IPS DF 6.9 (cell line): ENCODE data around the gene LRRC2.
"Not testable (repeated sequence)": the region's sequence is repeated elsewhere in the genome, so short reads cannot be mapped to it uniquely, and the experiment has no call there.

Experiments
- DNase-seq: peaks from one replicate; pipeline ENCODE4 v3.0.0-alpha.2; 2013; ENCODE audit warnings: low read depth, low spot score
- H3K27ac ChIP-seq: one replicate; pipeline ENCODE4 v1.5.1; 2013; ENCODE audit warnings: low read length, control low read depth
- H3K27me3 ChIP-seq: 2 replicates; pipeline ENCODE4 v1.6.1; 2013; ENCODE audit warnings: mild to moderate bottlenecking, low read length; ENCODE audit not compliant: control insufficient read depth, insufficient read depth
- H3K36me3 ChIP-seq: 2 replicates; pipeline ENCODE4 v1.6.1; 2013; ENCODE audit warnings: low read length; ENCODE audit not compliant: control insufficient read depth, insufficient read depth
- H3K4me1 ChIP-seq: 2 replicates; pipeline ENCODE4 v1.6.1; 2013; ENCODE audit warnings: low read length; ENCODE audit not compliant: control insufficient read depth, insufficient read depth
- H3K4me3 ChIP-seq: 2 replicates; pipeline ENCODE4 v1.5.1; 2013; ENCODE audit warnings: mild to moderate bottlenecking, low read length
- H3K9me3 ChIP-seq: 2 replicates; pipeline ENCODE4 v1.6.1; 2013; ENCODE audit warnings: low read length, inconsistent platforms; ENCODE audit not compliant: control insufficient read depth, insufficient read depth
- WGBS: extraction: QIAGEN DNeasy Blood & Tissue Kit; methylation state at CpG from one replicate; pipeline ENCODE4 v1.1.7; 2013; ENCODE audit warnings: mixed read lengths, missing lambda C conversion rate; ENCODE audit not compliant: insufficient read length, insufficient coverage; 5-methylcytosine and 5-hydroxymethylcytosine counted together

Gene LRRC2

DNA sequence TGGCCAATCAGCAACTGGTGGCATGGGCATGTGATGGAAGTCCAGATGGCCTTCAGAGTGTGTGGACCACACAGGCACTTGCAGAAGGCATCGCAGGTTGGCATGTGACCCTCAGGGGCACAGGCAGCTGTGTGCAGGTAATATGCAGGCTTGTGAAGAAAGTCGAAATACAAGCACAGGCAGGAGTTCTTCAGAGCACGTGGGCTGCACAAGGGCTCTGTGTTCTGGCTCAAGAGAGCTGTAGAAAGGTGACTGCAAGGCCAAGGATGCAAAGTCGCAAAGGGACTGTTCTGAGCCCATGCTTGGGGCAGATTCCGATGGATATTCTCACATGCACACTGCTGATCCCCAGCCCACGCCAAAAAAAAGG is 8.3 kb downstream of the LRRC2 start:
- DNase-seq, result no peak
- H3K9me3 ChIP-seq, result no peaks in the 10 kb centered on the region
- no peaks in the 10 kb centered on the region for H3K36me3 ChIP-seq
- H3K4me3 ChIP-seq, result no peak overlapping the region
- no CpG with 5 or more reads among the region's 6 CpGs for WGBS
- no peak overlapping the region for H3K27ac ChIP-seq
- H3K27me3 ChIP-seq, result no peaks in the 10 kb centered on the region
- peaks cover 5% of the 10 kb centered on the region for H3K4me1 ChIP-seq

DNA sequence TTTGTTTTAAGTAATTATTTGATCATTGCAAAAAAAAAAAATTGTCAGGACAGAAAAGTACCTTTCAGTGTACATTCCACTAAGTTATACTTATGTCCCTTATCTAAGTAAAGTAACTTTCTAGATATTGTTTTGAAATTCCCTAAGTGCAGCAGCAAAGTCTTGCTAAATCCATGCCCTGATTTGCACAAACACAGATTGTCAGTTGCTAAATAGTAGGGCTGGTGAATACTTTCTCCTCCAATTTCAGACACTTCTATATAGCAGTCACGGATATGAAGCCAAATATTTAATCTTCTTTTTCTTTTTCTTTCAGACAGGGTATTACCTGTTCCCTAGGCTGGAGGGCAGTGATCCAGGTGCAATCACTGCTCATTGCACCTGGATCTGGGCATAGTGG is 12.9 kb downstream of the LRRC2 start:
- no peak overlapping the region for H3K27ac ChIP-seq
- no peaks in the 10 kb centered on the region for H3K27me3 ChIP-seq
- H3K9me3 ChIP-seq, result no peaks in the 10 kb centered on the region
- H3K4me3 ChIP-seq, result no peak overlapping the region
- no CpG with 5 or more reads among the region's 1 CpG for WGBS
- peaks cover 5% of the 10 kb centered on the region for H3K4me1 ChIP-seq
- H3K36me3 ChIP-seq, result peaks cover 2% of the 10 kb centered on the region; the same call in 1 of the 2 replicates
- DNase-seq, result no peak

DNA sequence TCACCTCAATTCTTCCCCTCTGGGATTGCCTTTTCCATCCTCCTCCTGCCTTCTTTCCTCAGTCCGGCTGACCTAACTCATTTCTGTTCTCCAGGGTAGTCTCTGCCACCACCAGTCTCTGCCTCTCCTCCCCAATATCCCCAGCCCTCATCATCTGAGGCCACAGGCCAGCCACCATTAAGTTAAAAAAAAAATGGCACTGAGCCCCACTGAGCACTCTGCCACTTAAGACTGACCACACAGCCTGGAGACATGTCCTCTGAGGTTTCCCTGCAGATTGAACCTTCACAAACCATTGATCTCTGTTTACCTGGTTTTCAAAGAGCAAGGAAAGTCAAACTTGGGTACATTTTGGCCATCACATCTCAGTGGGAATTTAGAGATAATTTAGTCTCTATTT is 13.6 kb downstream of the LRRC2 start:
- H3K36me3 ChIP-seq, result peaks cover 2% of the 10 kb centered on the region; the same call in 1 of the 2 replicates
- H3K27ac ChIP-seq, result no peak overlapping the region
- no CpG with 5 or more reads among the region's 1 CpG for WGBS

DNA sequence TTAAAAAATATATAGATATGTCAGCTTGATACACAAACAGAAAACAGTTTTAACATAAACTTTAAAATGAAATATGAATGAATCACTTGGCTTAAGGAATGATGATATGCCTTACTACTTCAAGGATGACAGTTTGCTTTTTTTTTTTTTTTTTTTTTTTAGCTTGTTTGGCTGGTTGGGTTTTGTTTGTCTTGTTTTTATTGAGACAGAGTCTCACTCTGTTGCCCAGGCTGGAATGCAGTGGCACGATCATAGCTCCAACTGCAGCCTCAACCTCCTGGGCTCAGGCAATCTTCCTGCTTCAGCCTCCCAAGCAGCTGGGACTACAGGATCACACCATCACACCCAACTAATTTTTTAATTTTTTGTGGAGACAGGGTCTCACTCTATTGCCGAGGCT is 14.5 kb downstream of the LRRC2 start:
- Histone ChIP-seq H3K36me3 (peaks cover 2% of the 10 kb centered on the region; the same call in 1 of the 2 replicates), H3K27me3 (no peaks in the 10 kb centered on the region), H3K4me1 (peaks cover 4% of the 10 kb centered on the region; the same call in 1 of the 2 replicates), H3K9me3 (no peaks in the 10 kb centered on the region), H3K27ac (no peak overlapping the region), H3K4me3 (no peak overlapping the region)
- DNase-seq, result no peak
- no CpG with 5 or more reads among the region's 2 CpGs for WGBS

More for the DNA sequence above, 13.6 kb downstream of the LRRC2 start:
- Histone ChIP-seq H3K27me3 (no peaks in the 10 kb centered on the region), H3K4me3 (no peak overlapping the region), H3K4me1 (peaks cover 2% of the 10 kb centered on the region), H3K9me3 (no peaks in the 10 kb centered on the region)
- no peak for DNase-seq

DNA sequence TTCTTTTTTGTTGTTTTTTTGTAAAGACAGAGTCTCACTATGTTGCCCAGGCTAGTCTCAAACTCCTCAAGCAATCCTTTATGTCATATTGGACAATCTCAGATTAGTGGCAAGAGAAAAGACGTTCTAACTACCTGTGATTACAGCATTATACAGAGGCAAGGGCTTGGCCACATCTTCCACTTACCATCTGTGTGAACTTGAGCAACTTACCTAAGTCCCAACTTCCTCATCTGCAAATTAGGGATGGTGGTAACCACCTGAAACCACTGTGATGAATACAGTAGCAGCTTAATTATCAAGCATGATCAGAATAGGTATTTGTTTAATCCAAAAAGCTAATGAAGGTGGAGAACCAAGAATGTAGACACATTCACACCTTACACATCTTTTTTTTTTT is 16.1 kb downstream of the LRRC2 start:
- no CpG with 5 or more reads among the region's 1 CpG for WGBS
- peaks cover 2% of the 10 kb centered on the region; the same call in 1 of the 2 replicates for H3K36me3 ChIP-seq
- DNase-seq, result no peak
- H3K9me3 ChIP-seq, result no peaks in the 10 kb centered on the region
- no peak overlapping the region for H3K27ac ChIP-seq
- H3K4me3 ChIP-seq, result no peak overlapping the region
- no peaks in the 10 kb centered on the region for H3K27me3 ChIP-seq
- peaks cover 9% of the 10 kb centered on the region; the same call in 1 of the 2 replicates for H3K4me1 ChIP-seq

DNA sequence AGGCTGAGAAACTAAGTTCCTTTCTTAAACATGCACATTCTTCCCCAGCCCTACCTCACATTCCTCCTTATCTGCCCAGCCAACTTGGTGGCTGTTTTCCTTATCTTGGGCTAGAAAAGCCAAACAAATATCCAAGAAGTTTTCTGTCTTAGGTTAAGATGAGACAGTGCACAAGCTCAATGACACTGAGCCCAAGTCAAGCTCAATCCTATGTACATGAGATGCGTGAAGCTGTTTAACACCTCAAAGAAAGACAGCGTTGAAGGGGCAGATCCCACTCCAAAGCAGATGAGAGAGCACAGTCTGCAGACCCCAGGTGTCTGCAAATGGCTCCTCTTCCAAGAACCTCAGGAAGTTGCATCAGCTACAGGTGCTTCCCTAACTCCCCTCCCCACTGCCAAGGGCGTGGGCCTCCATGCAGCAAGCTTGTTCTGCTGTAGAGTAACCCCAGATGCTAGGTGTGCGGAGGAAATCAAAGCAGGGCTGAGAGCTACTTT is 16.6 kb downstream of the LRRC2 start:
- Histone ChIP-seq H3K36me3 (peaks cover 2% of the 10 kb centered on the region; the same call in 1 of the 2 replicates), H3K27me3 (no peaks in the 10 kb centered on the region), H3K4me3 (no peak overlapping the region), H3K9me3 (no peaks in the 10 kb centered on the region), H3K4me1 (peaks cover 10% of the 10 kb centered on the region; the same call in 1 of the 2 replicates), H3K27ac (no peak overlapping the region)
- DNase-seq, result no peak
- no CpG with 5 or more reads among the region's 4 CpGs for WGBS

DNA sequence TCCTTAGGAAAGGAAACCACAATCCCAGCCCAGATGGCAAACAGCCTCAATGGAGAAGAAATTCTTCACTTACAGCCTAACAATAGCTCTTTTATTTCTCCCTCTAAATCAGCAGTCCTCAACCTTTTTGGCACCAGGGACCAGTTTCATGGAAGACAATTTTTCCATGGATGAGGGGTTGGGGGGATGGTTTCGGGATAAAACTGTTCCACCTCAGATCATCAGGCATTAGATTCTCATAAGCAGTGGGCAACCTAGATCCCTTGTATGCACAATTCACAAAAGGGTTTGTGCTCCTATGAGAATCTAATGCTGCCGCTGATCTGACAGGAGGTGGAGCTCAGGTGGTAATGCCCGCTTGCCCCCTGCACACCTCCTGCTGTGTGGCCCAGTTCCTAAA is 17.5 kb downstream of the LRRC2 start:
- no CpG with 5 or more reads among the region's 3 CpGs for WGBS
- H3K4me3 ChIP-seq, H3K36me3 ChIP-seq, DNase-seq, H3K27ac ChIP-seq, H3K27me3 ChIP-seq, H3K9me3 ChIP-seq: not testable (repeated sequence)
- H3K4me1 ChIP-seq, result peaks cover 10% of the 10 kb centered on the region; the same call in 1 of the 2 replicates

DNA sequence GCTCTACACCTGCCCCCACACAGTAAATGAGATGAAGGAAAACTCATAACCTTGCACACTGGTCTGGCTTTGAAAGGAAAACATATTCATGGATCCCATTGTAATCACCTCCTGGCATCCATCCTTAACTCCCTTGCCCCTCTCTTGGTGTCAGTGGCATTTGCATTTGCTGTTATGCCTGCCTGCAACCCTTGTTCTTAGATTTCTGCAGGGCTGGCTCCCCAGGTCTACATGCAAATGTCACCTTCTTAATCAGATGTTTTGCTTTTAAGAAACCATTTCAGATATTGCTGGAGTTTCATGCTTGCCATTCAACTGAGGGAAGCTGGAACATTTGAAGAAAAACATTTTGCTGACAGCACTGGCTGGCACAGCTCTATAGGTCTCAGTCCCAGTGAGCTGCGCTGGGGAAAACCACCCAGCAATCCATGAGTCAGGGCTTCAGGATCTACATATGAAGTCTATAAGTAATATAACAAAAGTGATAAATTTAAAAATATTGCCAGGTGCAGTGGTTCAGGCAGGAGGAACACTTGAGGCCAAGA is 19.1 kb downstream of the LRRC2 start:
- H3K4me3 ChIP-seq, result no peak overlapping the region
- H3K9me3 ChIP-seq, result no peaks in the 10 kb centered on the region
- WGBS, result no CpG with 5 or more reads among the region's 1 CpG
- peaks cover 2% of the 10 kb centered on the region; the same call in 1 of the 2 replicates for H3K36me3 ChIP-seq
- no peak for DNase-seq
- no peaks in the 10 kb centered on the region for H3K27me3 ChIP-seq
- no peak overlapping the region for H3K27ac ChIP-seq
- peaks cover 9% of the 10 kb centered on the region; the same call in 1 of the 2 replicates for H3K4me1 ChIP-seq

DNA sequence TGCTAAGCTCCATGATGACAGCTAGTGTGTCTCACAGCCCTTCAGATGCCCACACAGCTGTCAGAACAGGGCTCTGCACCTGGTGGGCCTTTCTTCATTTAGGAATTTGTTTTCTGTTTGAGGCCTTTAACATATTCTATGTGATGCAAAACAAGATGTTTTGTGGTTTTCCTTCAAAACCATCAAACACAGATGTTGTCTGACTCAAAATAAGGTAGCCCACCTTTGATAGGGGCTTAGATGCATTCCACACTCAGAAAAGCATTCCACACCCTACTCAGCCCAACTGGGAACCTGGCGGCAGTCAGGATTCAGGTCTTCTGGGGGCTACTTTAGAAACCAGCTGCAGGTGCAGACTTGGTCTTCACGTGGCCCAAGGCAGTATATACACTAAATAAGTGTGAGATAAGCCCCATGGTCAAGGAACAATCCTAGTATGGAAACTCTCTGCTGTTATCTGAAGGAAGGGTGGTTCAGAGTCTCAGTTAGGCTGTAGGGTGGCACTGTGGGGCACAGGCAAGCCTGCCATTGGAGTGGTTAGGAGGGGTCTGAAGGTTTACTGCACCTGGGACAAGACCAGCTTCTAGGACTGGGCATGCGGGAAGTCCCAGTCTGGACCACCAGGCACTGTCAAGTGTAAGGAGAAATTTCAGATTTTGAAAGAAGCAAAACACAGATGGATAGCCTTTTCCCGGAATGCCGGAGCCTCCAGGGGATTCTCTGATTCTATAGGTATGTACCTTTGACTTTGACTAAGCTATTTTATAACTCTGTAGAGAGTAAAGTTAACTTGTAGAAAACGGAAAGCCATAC is 20.1 kb downstream of the LRRC2 start:
- peaks cover 9% of the 10 kb centered on the region; the same call in 1 of the 2 replicates for H3K4me1 ChIP-seq
- DNase-seq, result no peak
- H3K27me3 ChIP-seq, result no peaks in the 10 kb centered on the region
- no peak overlapping the region for H3K4me3 ChIP-seq
- peaks cover 2% of the 10 kb centered on the region; the same call in 1 of the 2 replicates for H3K36me3 ChIP-seq
- H3K9me3 ChIP-seq, result no peaks in the 10 kb centered on the region
- WGBS, result no CpG with 5 or more reads among the region's 6 CpGs
- H3K27ac ChIP-seq, result no peak overlapping the region

DNA sequence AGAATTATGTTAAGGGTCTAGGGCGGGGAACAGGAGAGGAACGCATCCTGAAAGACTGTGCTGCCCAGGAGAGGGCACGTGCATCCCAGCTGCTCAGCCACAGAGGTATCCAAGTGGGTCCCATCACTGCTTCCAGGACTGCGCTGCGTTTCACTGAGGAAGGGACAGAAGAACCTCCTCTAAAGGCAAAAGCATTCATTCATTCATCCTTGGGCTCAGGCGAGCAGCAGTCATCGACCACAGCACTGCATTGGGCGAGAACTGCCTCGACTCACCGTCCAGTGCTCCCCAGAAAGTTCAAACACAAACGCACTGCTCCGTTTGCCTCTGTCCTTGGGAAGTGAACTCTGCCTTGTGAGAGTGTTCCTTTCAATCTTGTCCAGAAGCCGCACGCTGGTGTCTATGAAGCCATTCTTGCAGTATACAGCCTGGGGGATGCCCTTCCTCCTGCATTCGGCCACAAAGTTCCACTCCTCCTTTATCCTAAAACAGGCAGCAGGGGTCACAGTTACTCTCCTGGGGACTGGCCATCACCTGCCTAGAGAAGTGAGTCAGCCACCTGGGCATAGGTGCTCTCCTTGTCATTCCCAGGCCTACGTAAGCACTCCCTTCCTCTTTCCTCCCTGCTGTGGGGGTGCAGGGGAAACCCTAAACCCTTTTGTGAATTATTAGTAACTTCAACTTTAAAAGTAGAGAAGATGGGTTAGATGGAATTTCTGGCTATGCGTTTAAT is 21.2 kb downstream of the LRRC2 start:
- Histone ChIP-seq H3K4me3 (no peak overlapping the region), H3K27me3 (no peaks in the 10 kb centered on the region), H3K4me1 (peaks cover 9% of the 10 kb centered on the region; the same call in 1 of the 2 replicates), H3K9me3 (no peaks in the 10 kb centered on the region), H3K27ac (no peak overlapping the region), H3K36me3 (no peaks in the 10 kb centered on the region)
- WGBS, result no CpG with 5 or more reads among the region's 17 CpGs
- DNase-seq, result no peak
